HG02642 (cell line): ENCODE data around the gene INSIG2.

Experiments used
- ATAC-seq: cut with Tn5 transposase; IDR thresholded peaks from one replicate; pipeline ENCODE4 v1.9.1; 2021; ENCODE audit warnings: mild to moderate bottlenecking; ENCODE audit not compliant: unreplicated experiment, poor library complexity

INSIG2 gene

DNA sequence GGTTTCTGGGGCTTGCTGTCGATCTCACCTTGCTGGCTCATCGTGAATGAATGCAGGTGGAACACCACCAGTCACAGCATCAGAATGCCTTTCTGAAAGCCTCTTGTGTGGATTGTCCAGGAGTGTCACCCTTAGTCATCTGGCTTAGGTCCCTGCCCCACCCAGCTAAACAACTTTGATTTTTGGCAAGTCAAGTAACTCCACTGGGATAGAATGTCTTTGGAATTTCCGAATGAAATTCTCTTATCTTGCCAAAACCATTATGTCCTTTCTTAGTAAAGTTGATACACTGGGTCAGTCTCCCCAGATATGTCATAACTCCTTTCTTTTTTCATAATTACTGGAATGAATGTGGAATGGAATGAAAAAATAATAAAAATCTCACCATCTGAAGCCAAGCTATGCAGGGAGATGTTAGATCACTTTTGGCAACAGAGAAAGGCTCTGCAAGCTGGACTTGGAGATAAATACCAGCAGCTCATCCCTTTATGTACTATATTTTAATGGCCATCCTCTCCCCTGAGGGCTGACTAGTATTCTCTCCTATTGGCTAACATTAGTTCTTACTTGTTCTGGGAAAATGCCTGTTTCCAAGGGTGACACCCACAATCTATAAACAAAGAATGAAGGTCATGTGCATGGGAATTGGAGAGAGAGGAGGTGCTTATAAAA is 35.4 kb downstream of the INSIG2 start:
- no peak for ATAC-seq

DNA sequence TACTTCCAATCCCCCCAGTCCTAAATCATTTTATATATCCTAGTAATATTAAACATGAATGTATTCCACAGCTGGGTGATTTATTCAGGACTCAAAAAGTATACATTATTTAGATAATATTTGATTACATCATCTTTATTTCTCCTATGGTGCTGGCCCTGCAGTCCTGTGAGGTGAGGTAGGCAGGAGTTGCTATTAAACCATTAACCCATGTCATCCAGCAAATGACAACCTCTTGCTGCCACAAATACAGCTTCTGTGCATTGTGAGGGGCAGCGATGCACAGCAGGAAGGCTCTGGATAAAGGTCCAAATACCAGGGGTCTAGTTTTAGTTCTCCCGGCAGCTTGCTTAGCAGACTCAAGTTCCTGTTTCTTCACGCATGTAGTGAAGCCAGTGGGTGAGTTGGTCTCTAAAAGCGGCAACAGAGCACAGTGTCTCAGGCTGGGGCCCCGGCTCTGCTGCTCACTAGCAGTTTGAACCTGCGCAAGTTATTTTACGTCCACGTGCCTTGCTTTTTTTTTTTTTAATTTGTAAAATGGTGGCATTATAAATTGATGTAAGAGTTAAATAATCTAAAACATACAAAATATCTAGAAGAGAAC is 36.1 kb downstream of the INSIG2 start:
- no peak for ATAC-seq

DNA sequence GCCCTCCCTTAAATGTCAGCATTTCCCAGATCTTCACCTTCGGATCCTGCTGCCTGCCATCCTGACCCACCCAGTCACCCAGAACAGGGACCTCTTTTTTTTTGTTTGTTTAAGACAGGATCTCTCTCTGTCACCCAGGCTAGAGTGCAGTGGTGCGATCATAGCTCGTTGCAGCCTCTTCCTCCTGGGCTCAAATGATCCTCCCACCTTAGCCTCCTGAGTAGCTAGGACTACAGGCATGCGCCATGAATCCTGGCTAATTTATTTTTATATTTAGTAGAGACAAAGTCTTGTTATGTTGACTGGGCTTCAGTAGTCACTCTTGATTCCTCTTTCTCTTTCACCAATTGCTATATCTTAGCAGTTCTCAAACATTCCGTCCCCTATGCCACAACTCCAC is 39.0 kb downstream of the INSIG2 start:
- no peak for ATAC-seq

DNA sequence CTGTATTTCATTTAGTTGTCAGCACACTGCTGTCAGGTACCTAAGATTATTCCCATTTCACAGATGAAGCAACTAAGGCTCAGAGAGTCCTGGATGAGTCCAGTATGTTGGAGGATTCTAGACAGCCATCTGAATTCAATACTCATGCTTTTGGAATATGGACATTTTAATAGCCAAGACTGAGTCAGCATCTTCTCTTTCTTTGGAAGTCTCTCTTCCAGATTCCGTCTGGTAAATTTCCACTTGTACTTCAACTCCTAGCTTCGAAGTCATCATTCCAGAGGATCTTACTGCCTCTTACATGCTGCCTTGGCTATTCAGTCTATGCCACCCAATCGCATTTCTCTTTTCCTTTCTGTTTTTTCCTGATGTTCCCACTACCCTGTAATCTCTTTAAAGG is 40.6 kb downstream of the INSIG2 start:
- ATAC-seq: no peak

DNA sequence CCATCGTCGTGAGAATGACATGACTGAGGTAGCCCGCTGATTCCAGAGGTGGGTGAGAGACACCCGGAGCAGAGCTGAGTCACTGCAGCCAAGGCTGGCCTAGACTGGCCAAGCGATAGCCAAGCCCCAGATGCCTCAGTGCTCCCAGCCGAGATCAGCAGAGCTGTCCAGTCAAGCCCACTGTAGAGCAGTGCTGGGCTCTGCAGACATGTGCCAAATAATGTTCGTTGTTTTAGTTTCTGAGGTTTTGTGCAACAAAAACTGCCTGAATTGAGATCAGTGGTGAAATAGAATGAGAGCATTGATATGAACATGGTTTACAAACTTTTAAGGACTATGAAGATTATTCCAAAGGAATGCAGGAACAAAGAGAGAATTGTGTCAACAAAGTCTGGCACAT is 42.1 kb downstream of the INSIG2 start:
- no peak for ATAC-seq

DNA sequence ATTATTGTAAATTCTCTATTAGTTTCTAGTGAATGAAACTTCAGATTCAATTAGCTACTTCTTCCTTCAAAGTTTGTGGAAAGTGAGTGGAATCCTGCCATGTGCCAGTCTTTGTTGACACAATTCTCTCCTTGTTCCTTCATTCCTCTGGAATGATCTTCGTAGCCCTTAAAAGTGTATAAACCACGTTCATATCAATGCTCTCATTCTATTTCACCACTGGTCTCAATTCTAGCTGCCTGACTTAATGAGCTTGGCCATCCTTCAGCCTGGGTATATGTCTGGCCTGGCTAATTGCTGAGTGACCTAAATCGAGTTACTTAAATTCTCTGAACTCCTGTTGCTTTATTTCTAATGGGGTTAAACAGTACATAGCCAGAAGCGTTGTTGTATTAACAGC is 43.5 kb downstream of the INSIG2 start:
- ATAC-seq: no peak

DNA sequence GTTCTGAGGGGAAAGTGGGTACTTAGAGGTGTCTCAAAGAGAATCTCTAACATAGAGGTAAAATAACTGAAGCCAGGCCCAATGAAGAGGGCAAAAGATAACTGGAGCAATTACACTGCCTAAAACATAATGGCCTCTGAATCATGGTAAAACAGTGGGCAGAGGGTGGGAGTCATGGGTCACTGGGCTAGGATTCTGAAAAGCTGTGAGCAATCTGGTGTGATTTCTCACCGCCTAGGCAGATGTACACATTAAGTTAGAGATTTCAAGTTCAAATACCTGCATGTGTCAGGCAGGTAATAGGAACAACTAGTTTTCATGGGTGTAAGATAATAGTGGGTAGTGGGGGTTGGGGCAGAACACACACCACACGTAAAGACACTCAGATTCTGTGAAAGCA is 45.6 kb downstream of the INSIG2 start:
- ATAC-seq: no peak

DNA sequence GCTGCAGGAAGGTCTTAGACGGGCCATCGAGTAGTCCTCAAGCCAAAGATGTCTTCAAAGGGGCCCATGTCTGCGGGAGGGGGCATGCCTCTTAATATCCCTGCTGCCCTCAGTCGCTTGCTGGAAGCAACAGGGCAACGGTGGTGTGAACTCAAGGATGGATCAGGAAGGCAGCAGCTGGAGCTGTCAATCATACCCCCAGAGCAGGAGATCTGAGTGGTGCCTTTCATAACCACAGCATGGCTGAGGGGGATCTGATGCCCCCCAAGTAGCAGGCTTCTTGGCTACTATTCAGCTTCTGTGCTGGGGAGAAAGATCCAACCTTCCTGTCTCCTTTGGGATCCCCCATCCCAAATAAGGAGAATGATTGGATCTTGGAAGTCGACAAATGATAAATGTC is 46.4 kb downstream of the INSIG2 start:
- no peak for ATAC-seq

DNA sequence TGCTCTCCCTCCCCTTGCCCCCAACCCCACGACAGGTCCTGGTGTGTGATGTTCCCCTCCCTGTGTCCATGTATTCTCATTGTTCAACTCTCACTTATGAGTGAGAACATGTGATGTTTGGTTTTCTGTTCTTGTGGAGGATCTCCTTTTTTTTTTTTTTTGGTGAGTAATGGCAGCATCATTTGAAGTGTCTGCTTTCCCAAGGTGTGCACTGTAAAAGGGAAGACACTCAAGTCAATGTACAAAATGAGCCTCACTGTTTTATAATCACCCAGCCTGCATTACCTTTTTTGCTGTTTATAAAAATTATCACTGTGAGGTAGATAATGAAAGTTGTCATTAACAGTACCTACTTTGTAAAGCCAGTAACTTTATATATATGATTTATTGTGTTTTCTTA is 56.9 kb downstream of the INSIG2 start:
- ATAC-seq: no peak

DNA sequence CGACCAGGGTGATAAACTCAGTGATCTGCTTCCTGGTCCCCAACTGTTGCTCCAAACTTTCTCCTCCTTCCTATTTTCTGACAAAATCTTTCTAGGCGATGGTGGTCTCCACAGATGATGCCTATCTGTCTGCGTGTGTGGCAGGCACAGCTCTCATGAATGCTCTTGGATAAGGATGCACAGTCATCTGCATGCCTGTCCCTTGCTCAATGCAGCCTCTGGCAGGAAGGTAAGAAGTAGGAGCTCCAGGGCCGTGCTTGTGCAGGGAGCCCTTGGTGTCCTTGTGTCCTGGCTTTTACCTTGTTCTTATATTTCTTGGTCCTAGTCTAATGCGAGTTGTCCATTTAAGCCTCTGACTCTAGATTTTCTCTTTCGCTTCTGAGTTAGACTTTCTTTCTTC is 57.5 kb downstream of the INSIG2 start:
- ATAC-seq: no peak

DNA sequence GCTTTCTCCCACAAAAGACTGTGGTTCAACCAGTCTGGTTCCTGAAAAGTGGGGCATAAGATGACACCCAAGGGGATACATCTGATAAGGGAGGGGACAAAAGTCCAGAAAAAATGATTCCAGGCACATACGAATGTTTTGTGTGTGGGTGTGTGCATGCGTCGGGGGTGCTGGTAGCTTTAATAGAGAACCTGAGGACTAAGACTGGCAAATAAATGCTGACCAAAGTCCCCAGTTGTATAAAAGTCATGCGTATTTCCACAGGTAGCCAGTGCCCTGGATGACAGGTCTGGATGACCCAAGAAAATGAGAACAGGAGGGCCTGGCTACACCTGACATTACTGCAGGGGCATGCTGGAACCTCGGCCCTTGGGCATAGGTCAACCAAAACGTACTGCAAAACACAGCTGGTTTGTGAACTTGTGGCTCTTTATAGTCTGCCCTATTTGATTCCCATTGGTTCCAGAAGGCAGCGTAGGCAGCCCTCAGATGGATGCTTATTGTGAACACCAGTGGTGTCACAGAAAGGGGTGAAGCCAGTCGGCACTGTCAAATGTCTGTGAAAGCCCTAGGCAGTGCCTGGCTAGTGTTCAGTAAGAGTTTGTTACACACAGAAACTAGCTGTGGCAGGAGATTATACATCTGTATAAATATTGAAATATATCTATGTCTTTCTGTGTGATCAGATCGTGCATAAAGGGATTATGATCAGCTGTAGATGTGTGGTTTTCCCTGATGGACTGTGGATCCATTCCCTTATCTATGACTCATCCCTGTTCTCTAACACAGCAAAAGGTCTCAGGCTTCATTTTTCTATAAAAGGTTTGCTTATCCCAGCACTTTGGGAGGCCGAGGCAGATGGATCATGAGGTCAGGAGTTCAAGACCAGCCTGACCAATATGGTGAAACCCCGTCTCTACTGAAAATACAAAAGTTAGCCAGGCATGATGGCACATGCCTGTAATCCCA is 58.3 kb downstream of the INSIG2 start:
- no peak for ATAC-seq

DNA sequence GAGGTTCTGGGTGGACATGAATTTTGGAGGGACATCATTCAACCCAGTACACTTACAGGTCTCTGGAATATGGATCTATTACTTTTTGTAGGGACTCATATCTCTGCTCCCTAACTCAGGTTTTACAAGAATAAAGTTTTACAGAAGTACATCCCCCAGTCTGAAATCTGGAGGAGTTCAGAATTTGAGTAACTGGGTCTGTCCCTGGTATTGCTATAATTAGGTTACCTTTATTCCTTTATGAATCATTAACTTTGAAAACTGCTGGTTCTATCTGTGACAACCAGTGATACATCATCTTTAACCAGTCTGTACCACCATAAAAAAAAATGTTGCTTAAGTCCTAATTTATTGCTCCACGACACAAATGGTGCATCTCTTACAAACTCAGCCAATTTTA is 59.9 kb downstream of the INSIG2 start:
- peak; percentile 67 for ATAC-seq

DNA sequence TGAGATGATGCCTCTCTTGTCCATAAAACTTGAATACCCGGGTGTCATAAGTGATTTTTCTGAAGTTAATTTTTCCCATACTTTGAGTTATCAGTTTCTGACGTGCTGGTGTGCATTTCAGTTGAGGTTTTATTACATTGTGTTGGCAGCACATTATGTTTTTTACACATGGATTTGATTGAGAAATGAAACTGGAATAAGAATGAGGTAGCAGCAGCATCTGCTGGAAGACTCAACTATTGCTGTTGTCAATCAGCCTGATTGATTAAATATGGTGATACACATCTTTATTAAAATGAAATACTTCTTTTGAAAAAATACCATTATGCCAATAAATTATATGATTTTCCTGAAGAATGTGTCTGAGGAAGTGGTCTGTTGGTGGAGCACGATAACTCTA is 60.5 kb downstream of the INSIG2 start:
- ATAC-seq: no peak

DNA sequence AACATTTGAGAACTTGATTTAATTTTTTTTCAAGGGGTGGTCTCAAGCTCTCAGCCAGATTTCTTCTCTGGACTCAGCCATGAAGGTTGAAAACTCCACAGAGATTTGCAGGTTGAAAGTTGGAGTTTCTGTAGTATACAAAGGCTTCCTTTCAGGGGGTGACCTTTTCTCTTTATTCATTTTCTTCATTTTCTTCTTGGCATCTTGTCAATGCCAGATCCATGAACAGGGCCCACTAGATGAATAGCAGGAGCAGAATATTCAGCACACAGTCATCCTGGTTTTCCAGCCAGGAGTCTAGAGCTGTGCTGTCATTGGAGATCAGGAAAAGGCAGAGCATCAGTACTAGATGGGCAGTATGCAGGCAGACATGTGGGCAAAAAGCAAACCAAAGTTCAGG is 62.0 kb downstream of the INSIG2 start:
- no peak for ATAC-seq

DNA sequence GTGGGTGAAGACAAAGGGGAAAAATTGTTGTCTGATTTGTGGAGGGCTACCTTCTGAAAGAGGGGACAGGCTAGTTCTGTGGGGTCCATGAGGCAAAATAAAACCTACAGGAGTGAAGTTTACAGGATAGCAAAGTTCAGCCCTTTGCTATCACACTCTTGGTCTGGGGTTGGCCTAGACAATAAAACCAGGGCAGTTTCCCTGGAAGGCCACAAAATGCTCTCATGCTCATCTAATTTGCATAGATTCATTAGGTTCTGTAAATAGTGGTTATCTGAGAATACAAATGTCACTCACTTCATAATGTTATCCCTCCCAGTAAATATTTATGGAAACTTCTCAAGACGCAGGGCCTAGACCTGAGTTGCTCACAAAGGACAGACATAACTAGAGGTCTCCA is 63.6 kb downstream of the INSIG2 start:
- ATAC-seq: no peak

DNA sequence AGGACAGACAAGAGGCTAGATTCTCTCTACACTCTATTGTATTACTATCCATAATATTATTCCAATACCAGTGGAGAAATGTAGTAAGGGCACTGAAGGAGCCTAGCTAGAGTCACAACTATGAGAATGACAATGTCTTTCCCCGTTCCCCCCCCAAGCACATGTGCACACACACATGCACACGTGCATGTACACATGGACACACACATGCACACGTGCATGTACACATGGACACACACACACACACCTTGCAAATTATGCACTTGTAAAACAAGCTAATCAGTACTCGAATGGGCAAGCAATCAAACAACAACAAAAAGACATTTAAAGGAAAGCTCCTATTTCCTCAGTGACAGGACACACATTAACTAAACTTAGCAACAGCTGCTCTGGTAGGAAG is 65.2 kb downstream of the INSIG2 start:
- no peak for ATAC-seq

DNA sequence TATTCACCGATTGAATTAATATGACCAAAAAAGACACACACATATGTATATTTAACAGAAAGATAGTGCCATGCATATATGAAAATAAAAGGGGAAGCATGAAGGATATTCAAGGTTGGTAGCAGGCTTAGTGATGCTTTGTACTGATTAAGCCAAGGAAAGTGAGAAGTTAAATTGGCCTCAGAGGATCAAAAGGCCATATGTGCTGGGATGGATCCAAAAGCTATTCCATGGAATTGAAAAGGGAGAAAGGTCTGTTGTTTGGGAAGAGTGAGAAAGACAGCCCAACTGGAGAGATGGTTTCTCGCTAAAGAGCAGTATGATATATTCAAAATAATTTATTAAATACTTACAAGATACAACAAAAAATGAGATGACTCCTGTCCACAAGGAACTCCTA is 65.9 kb downstream of the INSIG2 start:
- ATAC-seq: no peak
